AG08395 (cell line): ENCODE measurements around the gene PC.
A peak's percentile ranks its signal among the peaks of the same experiment; 100 is the strongest.

Source experiments
- DNase-seq: peaks from one replicate; pipeline ENCODE4 v3.0.0; 2012; ENCODE audit warnings: mixed read lengths, low spot score

The PC gene

GRCh38 chr11:66912361-66912760 lies 45.8 kb downstream of the PC start:
- no peak for DNase-seq

GRCh38 chr11:66910669-66911068 lies 47.5 kb downstream of the PC start:
- no peak for DNase-seq

- DNase-seq = no peak
Observed at GRCh38 chr11:66910016-66910415, 48.2 kb downstream of the PC start.

- no peak for DNase-seq
Observed at GRCh38 chr11:66909181-66909580, 49.0 kb downstream of the PC start.

GRCh38 chr11:66907751-66908630 lies 50.2 kb downstream of the PC start:
- DNase-seq = no peak

GRCh38 chr11:66906061-66906733 lies 52.0 kb downstream of the PC start:
- no peak for DNase-seq

- DNase-seq = no peak
Observed at GRCh38 chr11:66905631-66906030, 52.6 kb downstream of the PC start.

GRCh38 chr11:66904981-66905521 lies 53.1 kb downstream of the PC start:
- no peak for DNase-seq

GRCh38 chr11:66904561-66904960 lies 53.6 kb downstream of the PC start:
- no peak for DNase-seq

GRCh38 chr11:66904055-66904454 lies 54.1 kb downstream of the PC start:
- DNase-seq = no peak

GRCh38 chr11:66902486-66903177 lies 55.6 kb downstream of the PC start:
- no peak for DNase-seq

- no peak for DNase-seq
Observed at GRCh38 chr11:66901964-66902390, 56.2 kb downstream of the PC start.

- no peak for DNase-seq
Observed at GRCh38 chr11:66894141-66894540, 64.0 kb downstream of the PC start.

- DNase-seq = no peak
Observed at GRCh38 chr11:66892911-66893310, 65.3 kb downstream of the PC start.

- DNase-seq = peak; percentile 94
Observed at GRCh38 chr11:66891851-66892660, 66.1 kb downstream of the PC start.

- DNase-seq = no peak
Observed at GRCh38 chr11:66889960-66890359, 68.2 kb downstream of the PC start.

GRCh38 chr11:66888282-66888681 lies 69.9 kb downstream of the PC start:
- DNase-seq = no peak

GRCh38 chr11:66887526-66887925 lies 70.7 kb downstream of the PC start:
- no peak for DNase-seq

GRCh38 chr11:66886671-66887221 lies 71.4 kb downstream of the PC start:
- DNase-seq = no peak

- DNase-seq = no peak
Observed at GRCh38 chr11:66885950-66886440, 72.2 kb downstream of the PC start.

GRCh38 chr11:66885469-66885868 lies 72.7 kb downstream of the PC start:
- no peak for DNase-seq
